GM19043 (cell line): Measurements from ENCODE around the gene AKAP8L.
A peak's percentile ranks its signal among the peaks of the same experiment; 100 is the strongest.

Source experiments
- ATAC-seq: cut with Tn5 transposase; IDR thresholded peaks from one replicate; pipeline ENCODE4 v1.9.1; 2021; ENCODE audit warnings: low read depth; ENCODE audit not compliant: unreplicated experiment

The AKAP8L gene

DNA sequence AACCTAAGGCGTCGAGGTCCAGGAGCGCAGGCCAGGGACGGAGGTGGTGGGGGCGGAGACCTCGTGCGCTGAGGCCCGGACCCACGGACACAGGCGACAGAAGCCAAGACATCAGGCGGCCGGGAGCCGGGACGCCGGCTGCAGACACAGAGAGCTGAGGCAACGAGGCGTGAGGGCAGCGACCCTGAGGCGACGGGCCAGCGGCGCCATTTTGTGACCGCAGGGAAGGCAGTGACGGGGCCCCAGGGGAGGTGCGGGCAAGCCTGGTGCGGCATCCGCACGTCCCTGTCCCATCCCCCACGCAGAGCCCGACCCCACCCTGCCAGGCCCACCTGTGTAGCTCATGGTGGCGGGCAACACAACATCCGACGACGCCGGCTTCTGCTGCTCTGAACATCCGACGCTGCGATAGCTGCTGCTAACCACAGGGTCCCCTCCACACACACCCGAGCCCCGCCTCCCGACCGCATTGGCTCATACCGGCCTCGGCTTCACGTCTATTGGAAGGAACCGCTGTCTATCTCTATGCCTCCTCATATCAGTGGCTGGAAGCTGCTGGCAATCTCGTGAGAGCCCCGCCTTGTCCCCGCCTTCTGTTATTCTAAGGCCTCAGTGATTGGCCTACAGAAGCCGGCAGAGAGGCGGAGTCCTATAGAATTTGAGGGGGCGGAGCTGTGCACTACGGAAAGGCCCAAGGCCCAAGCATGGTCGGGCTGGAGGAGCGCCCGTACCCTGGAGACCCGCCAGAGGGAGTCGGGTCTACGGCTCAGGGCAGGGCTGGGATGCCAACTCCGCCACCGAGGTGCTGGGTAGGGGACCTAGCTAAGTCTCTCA is at the start of gene AKAP8L:
Gene AKAP8L, minus strand, starts transcription at position 410 of the 834 bp plus-strand sequence. Its CDS starts 65 bp downstream, at position 345.
- ATAC-seq: peak; percentile 96

- no peak for ATAC-seq
These were observed 49.0 kb upstream of the AKAP8L start for GRCh38 chr19:15467734-15468214.

DNA sequence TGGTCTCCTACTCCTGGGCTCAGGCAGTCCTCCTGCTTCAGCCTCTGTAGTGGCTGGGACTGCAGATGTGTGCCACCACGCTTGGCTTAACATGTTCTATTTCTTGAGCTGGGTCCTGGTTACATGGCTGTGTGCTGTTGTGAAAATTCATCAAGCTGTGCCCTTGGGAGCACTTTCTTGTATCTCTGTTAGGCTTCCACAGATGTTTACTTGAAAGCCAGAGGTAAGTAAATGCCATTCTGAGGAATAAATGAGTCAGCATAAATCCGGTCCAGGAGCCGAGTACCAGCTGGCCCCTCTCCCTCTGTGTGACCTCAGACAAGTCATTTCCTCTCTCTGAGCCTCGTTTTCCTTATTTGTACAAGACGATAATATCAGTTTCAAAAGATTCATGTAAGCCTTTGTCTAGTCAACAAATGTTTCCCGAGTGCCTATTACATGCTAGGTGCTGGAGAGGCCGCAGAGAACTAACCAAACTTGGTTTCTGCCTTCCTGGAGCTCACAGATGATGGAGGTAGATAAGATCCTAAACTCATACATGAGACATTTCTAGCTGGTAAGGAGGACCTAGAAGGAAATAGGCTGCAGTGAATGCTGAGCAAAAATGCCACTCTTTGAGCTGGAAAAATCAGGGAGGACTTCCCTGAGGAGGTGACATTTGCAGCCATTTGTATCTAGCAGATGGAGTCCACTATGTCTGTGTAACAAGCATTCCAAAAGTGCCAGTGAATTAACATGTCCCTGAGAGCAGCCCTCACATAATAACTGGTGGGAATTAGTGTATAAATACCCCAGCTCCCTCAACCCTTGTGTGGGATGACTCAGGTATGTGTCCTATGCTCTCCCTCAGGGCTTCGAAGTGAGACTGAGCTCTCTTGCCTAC is 48.3 kb upstream of the AKAP8L start:
- ATAC-seq: peak; percentile 41

DNA sequence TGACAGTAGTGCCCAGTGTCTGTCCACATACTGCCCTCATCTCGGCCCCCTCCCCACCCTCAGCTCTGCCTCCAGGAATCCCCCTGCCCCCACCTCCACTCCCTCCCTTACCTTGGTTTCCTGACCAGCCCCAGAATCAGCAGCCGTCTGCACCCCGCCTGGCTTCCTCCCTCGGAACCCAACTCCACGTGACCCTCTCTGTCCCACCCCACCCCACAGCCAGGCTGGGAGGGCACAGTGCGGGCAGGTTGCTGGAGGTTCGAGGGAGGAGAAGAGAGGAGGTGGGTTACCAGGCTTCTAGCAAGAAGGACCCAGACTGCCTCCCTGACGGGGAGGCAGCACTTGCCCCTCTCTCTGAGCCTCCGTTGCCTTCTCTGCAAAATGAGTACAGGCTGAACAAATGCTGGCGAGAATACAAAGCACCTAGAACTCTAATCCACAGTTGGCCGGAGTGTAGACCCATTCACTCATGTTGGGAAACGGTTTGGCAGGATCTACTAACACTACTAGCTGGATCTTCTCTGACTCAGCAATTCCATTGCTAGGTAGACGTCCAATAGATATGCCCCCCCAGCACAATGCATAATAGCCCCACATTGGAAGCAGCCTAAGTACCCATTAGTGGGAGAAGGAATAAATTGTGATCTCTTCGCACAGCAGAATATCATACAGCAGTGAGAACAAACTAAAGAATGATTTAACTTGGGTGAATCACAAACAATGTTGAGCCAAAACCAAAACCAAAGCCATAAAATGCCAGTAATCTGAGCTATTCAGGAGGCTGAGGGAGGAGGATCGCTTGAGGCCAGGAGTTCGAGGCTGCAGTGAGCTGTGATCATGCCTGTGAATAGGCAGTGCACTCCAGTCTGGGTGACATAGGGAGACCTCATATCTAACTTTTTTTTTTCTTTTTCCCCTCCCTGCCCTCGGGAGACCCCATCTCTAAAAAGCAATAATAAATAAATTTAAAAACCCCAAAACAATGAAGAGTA is 45.9 kb upstream of the AKAP8L start, which contains the start of gene RASAL3:
Gene RASAL3, minus strand, starts transcription at position 151 of the 992 bp plus-strand sequence. CDS start 186 bp downstream, outside the sequence.
- ATAC-seq: no peak

GRCh38 chr19:15463861-15464371 is 45.1 kb upstream of the AKAP8L start:
- ATAC-seq: no peak

GRCh38 chr19:15461694-15462093 is 42.9 kb upstream of the AKAP8L start:
- ATAC-seq: no peak

GRCh38 chr19:15457701-15458484 is 39.1 kb upstream of the AKAP8L start:
- ATAC-seq: no peak

- no peak for ATAC-seq
These were observed 38.3 kb upstream of the AKAP8L start for GRCh38 chr19:15456871-15457700.

GRCh38 chr19:15456441-15456840 is 37.7 kb upstream of the AKAP8L start:
- no peak for ATAC-seq

DNA sequence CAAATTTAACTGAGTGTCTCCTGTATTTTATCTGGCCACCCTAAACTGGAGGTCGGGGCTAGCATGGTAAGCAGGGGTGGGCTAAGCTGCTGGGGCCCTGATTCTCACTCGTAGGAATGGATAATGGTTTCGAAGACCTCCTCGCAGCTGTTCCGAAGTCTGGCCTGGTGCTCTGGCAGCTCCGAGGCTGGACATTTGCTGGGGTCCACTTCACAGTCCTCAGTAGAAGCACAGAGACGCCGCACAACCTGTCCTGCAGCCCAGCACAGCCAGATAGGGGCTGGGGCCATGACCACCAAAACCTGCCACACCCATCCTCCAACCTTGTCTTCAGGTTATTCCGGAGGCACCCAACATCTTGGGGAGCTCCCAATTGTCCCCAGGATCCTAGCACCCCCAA is 37.2 kb upstream of the AKAP8L start:
- no peak for ATAC-seq

GRCh38 chr19:15453906-15454860 is 35.4 kb upstream of the AKAP8L start:
- no peak for ATAC-seq

DNA sequence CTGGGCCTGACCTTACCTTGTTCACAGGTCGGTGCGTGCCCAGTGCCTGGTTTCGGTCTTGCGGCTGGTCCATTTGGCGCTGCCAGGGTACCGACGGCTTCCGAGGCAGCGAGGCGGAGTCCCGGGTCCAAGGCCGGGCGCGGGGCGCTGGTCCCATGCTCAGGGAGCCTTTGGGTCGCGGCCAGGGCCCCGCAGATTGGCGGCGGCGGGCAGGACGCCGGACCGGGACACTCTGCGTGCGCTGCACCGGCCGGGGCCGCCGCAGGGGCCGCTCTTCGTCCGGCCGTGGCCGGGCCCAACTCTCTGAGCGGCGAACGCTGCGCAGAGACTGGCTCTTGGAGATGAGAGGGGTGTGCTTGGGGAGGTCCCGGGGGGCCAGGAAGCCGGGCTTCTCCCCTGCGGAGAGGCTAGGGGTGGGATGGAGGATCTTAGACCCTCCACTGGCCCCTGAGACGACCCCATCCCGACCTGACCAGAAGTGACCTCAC is 34.3 kb upstream of the AKAP8L start:
- ATAC-seq: no peak

- no peak for ATAC-seq
These were observed 33.6 kb upstream of the AKAP8L start for GRCh38 chr19:15452111-15453047.

GRCh38 chr19:15450528-15450890 is 31.7 kb upstream of the AKAP8L start:
- no peak for ATAC-seq

DNA sequence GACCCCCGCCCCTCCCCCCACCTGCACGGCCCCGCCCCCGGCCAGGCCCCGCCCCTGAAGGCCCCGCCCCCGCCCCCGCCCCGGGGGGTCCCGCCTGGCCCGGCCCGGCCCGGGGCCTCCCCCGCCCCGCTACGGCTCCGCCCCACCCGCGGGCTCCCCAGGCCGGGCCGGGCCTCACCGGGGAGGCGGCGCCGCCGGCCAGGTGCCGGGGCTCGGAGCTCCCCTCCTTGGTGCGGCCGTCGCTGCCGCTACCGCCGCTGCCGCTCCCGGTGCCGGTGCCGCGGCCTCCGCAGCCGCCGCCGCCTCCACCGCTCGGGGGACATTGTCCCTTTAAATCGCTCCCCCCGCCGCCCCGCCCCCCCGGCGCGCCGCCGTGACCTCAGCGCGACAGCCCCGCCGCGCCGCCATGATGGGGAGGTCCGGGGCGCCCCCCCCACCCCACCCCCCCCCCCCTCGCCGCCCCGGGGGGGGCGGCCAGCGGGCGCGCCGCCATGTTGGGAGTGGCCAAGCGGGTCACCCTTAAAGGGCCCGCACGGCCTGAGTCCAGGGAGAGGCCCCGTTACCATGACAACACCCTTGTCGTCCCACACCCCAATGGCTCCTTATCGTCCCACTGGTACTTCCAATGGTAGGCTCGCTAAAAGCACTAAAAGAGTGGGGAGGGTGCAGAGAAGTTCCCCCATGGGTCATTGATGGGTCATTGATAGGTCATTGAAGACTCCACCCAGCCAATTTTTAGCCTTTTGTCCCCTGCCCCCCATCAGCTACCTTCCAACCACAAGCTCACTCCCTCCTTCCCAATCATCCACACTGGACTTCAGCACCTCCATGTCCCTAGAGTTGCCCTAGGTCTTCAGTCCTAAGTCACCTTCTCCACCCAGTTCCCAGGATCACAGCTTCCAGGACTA is 31.1 kb upstream of the AKAP8L start, which contains the start of gene WIZ:
Gene WIZ, minus strand, starts transcription at position 337 of the 908 bp plus-strand sequence. CDS start 1,649 bp downstream, outside the sequence.
- no peak for ATAC-seq
